Hematopoietic multipotent progenitor cell treated with erythropoietin and hydrocortisone succinate and interleukin-3 and kit ligand, for 8 days (in vitro differentiated cells): ENCODE results near the gene TBC1D5.
"Not testable (repeated sequence)": the region's sequence is repeated elsewhere in the genome, so short reads cannot be mapped to it uniquely, and the experiment has no call there.

Source experiments
- DNase-seq: peaks from one replicate; pipeline ENCODE4 v3.0.0-alpha.2; 2015

TBC1D5 gene

GRCh38 chr3:17394541-17395155 is 347.8 kb downstream of the TBC1D5 start:
- DNase-seq: no peak

- not testable (repeated sequence) for DNase-seq
Measured at GRCh38 chr3:17392516-17392915, 349.9 kb downstream of the TBC1D5 start.

- DNase-seq: no peak
Measured at GRCh38 chr3:17390785-17391184, 351.6 kb downstream of the TBC1D5 start.

- DNase-seq: no peak
Measured at GRCh38 chr3:17387108-17387507, 355.3 kb downstream of the TBC1D5 start.

GRCh38 chr3:17386432-17386831 is 356.0 kb downstream of the TBC1D5 start:
- no peak for DNase-seq

- no peak for DNase-seq
Measured at GRCh38 chr3:17384567-17385296, 357.7 kb downstream of the TBC1D5 start.

- DNase-seq: no peak
Measured at GRCh38 chr3:17373304-17373703, 369.1 kb downstream of the TBC1D5 start.

- DNase-seq: no peak
Measured at GRCh38 chr3:17372362-17373210, 369.8 kb downstream of the TBC1D5 start.

- no peak for DNase-seq
Measured at GRCh38 chr3:17369973-17370372, 372.5 kb downstream of the TBC1D5 start.

- DNase-seq: no peak
Measured at GRCh38 chr3:17367171-17367570, 375.3 kb downstream of the TBC1D5 start.

- DNase-seq: no peak
Measured at GRCh38 chr3:17360991-17361390, 381.4 kb downstream of the TBC1D5 start.

- no peak for DNase-seq
Measured at GRCh38 chr3:17359911-17360310, 382.5 kb downstream of the TBC1D5 start.

GRCh38 chr3:17357035-17357710 is 385.3 kb downstream of the TBC1D5 start:
- DNase-seq: no peak

GRCh38 chr3:17356585-17356984 is 385.8 kb downstream of the TBC1D5 start:
- DNase-seq: no peak

GRCh38 chr3:17355591-17355990 is 386.8 kb downstream of the TBC1D5 start:
- no peak for DNase-seq

- no peak for DNase-seq
Measured at GRCh38 chr3:17354341-17354740, 388.1 kb downstream of the TBC1D5 start.

GRCh38 chr3:17352620-17353019 is 389.8 kb downstream of the TBC1D5 start:
- no peak for DNase-seq

- DNase-seq: not testable (repeated sequence)
Measured at GRCh38 chr3:17351193-17351592, 391.2 kb downstream of the TBC1D5 start.

- no peak for DNase-seq
Measured at GRCh38 chr3:17349093-17349492, 393.3 kb downstream of the TBC1D5 start.

- no peak for DNase-seq
Measured at GRCh38 chr3:17342119-17342518, 400.3 kb downstream of the TBC1D5 start.

- peak; percentile 37 for DNase-seq
Measured at GRCh38 chr3:17340693-17341092, 401.7 kb downstream of the TBC1D5 start.

GRCh38 chr3:17340261-17340660 is 402.2 kb downstream of the TBC1D5 start:
- DNase-seq: peak; percentile 7

GRCh38 chr3:17339132-17339575 is 403.3 kb downstream of the TBC1D5 start:
- peak; percentile 61 for DNase-seq
